Activated CD8-positive, alpha-beta memory T cell treated with anti-CD3 and anti-CD28 coated beads for 24 hours (primary cell): ENCODE measurements around the gene EPHB2.

Source experiments
- DNase-seq: peaks from one replicate; pipeline ENCODE4 v3.0.0-alpha.2; 2020

The EPHB2 gene

DNA sequence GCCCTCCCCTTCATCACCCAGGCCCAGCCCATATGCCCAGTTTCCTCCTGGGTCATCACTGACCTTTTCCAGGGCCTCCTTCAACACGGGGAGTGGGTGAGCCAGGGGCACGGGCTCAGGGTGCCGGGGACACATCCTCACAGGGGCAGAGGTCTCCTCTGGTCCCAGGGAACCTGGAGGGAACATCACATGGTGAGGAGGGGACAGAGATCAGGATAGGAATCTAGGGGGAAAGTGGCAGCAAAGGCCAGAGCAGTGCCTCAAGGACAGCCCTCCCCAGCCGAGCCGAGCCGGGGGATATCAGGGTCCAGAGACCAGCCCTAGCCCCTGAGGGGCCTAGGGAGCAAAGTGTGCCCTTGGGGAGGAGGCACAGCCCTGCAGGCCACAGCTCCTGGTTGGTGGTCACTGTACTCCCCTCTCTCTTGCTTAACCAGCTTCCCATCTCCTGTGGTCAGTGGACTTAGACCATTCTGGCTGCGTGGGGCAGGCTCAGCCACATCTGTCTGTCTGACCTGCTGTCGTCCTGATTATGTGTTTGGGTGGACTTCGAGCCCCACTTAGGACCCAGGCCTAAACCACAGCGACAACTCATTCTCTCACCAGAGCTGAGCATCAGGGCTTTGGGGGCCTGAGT lies 252.5 kb downstream of the EPHB2 start:
- DNase-seq: no peak

DNA sequence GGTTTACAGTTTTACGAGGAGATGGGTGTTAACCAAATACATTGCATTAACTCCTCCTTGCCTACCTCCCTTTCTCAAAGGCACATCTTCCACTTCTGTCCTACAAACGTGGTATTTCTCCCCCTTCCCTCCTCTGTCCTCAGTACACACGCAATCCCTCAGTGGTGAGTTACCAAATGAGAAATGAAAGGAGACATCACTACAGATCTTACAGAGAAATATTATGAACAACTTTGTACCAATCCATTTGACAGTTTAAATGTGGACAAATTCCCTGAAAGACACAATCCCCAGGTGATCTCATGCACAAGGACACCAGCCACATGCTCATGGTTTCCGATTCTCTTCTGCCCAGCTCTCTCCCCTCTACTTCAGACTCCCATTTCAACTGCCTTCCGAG lies 255.7 kb downstream of the EPHB2 start:
- no peak for DNase-seq

DNA sequence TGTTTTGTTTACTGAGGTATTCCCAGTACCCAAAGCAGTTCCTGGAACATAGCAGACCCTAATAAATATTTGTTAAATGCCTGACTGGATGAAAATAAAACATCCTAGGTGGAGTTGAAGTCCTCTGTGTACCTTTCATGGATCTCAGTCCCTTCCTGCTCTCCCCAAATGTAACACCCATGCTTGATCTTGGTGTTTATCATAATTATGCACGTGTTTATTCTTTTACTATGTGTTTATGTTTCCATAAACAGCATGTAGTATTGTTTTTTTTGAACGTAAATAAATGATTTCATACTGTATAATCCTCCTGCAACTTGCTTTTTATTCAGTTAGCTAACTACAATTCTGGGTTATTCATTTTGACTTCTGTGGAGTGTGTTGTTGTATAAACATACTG lies 257.2 kb downstream of the EPHB2 start:
- no peak for DNase-seq

DNA sequence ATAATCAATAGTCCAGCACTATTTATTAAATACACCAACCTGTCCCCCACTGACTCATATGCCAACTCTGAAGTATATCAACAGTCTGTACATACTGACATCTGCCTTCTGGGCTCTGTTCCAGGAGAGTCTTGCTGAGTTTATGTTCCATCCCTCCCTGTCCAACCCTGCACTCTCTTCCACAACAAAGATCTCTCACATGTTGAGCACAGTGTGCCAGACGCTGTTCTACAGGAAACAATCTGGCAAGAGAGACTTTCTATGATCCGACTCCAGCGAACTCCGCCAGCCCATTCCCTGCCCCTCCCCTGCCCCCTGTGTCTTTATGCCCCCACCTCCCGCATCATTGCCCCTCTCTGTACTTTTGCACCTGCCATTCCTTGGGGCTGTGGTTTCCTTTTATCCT lies 258.7 kb downstream of the EPHB2 start:
- DNase-seq: no peak

DNA sequence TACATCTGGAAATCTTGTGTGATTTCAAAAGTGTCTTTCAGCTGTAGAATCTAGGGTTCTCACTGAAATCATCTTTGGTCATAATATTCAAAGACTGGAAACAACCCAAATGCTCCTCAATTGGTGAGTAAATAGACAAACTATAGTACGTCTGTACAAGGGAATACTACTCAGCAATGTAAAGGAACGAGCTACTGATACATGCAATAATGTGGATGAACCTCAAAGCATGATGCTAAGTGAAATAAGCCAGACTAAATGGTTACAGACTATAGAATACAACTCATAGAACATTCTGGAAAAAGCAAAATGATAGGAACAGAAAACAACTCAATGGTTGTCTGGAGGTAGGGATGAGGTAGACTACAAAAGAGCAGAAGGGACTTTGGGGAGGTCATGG lies 259.5 kb downstream of the EPHB2 start:
- no peak for DNase-seq
